Measurements from ENCODE around the gene SORCS3. TPM values are rescaled to one million over a fixed set of nuclear protein-coding genes. Genes with fewer than 3 reads are reported as not detected.

Gene SORCS3
- polyA plus RNA-seq, 6 donors from 2014 or later: not detected

GRCh38 chr10:104872691-104873090, 231.6 kb downstream of the SORCS3 start:
- H3K36me3 Mint-ChIP-seq: no peaks in the 10 kb centered on the region
- ATAC-seq (ENCODE audit: low read depth in 2 of 2) (no peak), DNase-seq (no peak)
- H3K27ac Mint-ChIP-seq: no peak overlapping the region
- H3K27me3 Mint-ChIP-seq: peaks cover 0 to 7% (median 0%) of the 10 kb centered on the region in 3 donors
- no peak overlapping the region for H3K4me3 Mint-ChIP-seq
- no peaks in the 10 kb centered on the region for H3K4me1 Mint-ChIP-seq
- peaks cover 0 to 5% (median 2%) of the 10 kb centered on the region in 7 donors for H3K9me3 Mint-ChIP-seq

- ATAC-seq (ENCODE audit: low read depth in 2 of 2): no peak
- no peaks in the 10 kb centered on the region for H3K36me3 Mint-ChIP-seq
- H3K4me1 Mint-ChIP-seq: no peaks in the 10 kb centered on the region
- no peak overlapping the region for H3K27ac Mint-ChIP-seq
- DNase-seq: no peak
- H3K4me3 Mint-ChIP-seq: no peak overlapping the region
- peaks cover 0 to 5% (median 2%) of the 10 kb centered on the region in 7 donors for H3K9me3 Mint-ChIP-seq
- H3K27me3 Mint-ChIP-seq: peaks cover 0 to 7% (median 0%) of the 10 kb centered on the region in 3 donors
These were observed 232.1 kb downstream of the SORCS3 start for GRCh38 chr10:104873161-104873560.

- no peak for ATAC-seq (ENCODE audit: low read depth in 2 of 2)
- no peaks in the 10 kb centered on the region for H3K36me3 Mint-ChIP-seq
- no peak overlapping the region for H3K27ac Mint-ChIP-seq
- H3K4me1 Mint-ChIP-seq: no peaks in the 10 kb centered on the region
- DNase-seq: no peak
- peaks cover 0 to 7% (median 6%) of the 10 kb centered on the region in 3 donors for H3K27me3 Mint-ChIP-seq
- H3K4me3 Mint-ChIP-seq: no peak overlapping the region
- peaks cover 0 to 9% (median 2%) of the 10 kb centered on the region in 7 donors for H3K9me3 Mint-ChIP-seq
These were observed 234.5 kb downstream of the SORCS3 start for GRCh38 chr10:104875561-104875960.

GRCh38 chr10:104880624-104881398, 239.7 kb downstream of the SORCS3 start:
- Mint-ChIP-seq H3K4me3 (no peak overlapping the region), H3K9me3 (peaks cover 0 to 9% (median 2%) of the 10 kb centered on the region in 7 donors), H3K4me1 (no peaks in the 10 kb centered on the region), H3K27ac (no peak overlapping the region), H3K36me3 (no peaks in the 10 kb centered on the region), H3K27me3 (peaks cover 0 to 8% (median 6%) of the 10 kb centered on the region in 3 donors)
- DNase-seq (no peak), ATAC-seq (ENCODE audit: low read depth in 2 of 2) (no peak)

- DNase-seq (no peak), ATAC-seq (ENCODE audit: low read depth in 2 of 2) (no peak)
- Mint-ChIP-seq H3K9me3 (peaks cover 0 to 9% (median 2%) of the 10 kb centered on the region in 7 donors), H3K4me1 (no peaks in the 10 kb centered on the region), H3K27me3 (peaks cover 0 to 8% (median 6%) of the 10 kb centered on the region in 3 donors), H3K27ac (no peak overlapping the region), H3K4me3 (no peak overlapping the region), H3K36me3 (no peaks in the 10 kb centered on the region)
These were observed 240.7 kb downstream of the SORCS3 start for GRCh38 chr10:104881740-104882139.

- ATAC-seq (ENCODE audit: low read depth in 2 of 2): no peak
- Mint-ChIP-seq H3K9me3 (peaks cover 7 to 40% (median 21%) of the 10 kb centered on the region in 7 donors), H3K27ac (no peak overlapping the region), H3K4me1 (no peaks in the 10 kb centered on the region), H3K4me3 (no peak overlapping the region), H3K36me3 (peaks cover 9 to 10% of the 10 kb centered on the region in 2 donors), H3K27me3 (peaks cover 0 to 6% (median 0%) of the 10 kb centered on the region in 3 donors)
- no peak for DNase-seq
These were observed 252.0 kb downstream of the SORCS3 start for GRCh38 chr10:104892879-104893617.

GRCh38 chr10:104893701-104894100, 252.6 kb downstream of the SORCS3 start:
- Mint-ChIP-seq H3K27me3 (peaks cover 0 to 6% (median 0%) of the 10 kb centered on the region in 3 donors), H3K27ac (no peak overlapping the region), H3K4me3 (no peak overlapping the region), H3K4me1 (no peaks in the 10 kb centered on the region), H3K36me3 (peaks cover 9 to 10% of the 10 kb centered on the region in 2 donors), H3K9me3 (peaks cover 5 to 33% (median 17%) of the 10 kb centered on the region in 7 donors)
- DNase-seq: no peak
- ATAC-seq (ENCODE audit: low read depth in 2 of 2): no peak

- Mint-ChIP-seq H3K36me3 (peaks cover 0 to 10% of the 10 kb centered on the region in 2 donors), H3K9me3 (peaks cover 2 to 24% (median 12%) of the 10 kb centered on the region in 7 donors), H3K27me3 (peaks cover 0 to 6% (median 0%) of the 10 kb centered on the region in 3 donors), H3K4me3 (no peak overlapping the region), H3K27ac (no peak overlapping the region), H3K4me1 (no peaks in the 10 kb centered on the region)
- no peak for ATAC-seq (ENCODE audit: low read depth in 2 of 2)
- DNase-seq: no peak
These were observed 253.6 kb downstream of the SORCS3 start for GRCh38 chr10:104894681-104895080.

GRCh38 chr10:104895541-104895940, 254.5 kb downstream of the SORCS3 start:
- Mint-ChIP-seq H3K4me3 (no peak overlapping the region), H3K27me3 (peaks cover 0 to 6% (median 4%) of the 10 kb centered on the region in 3 donors), H3K9me3 (peaks cover 2 to 16% (median 5%) of the 10 kb centered on the region in 7 donors), H3K36me3 (peaks cover 0 to 6% of the 10 kb centered on the region in 2 donors), H3K27ac (no peak overlapping the region), H3K4me1 (no peaks in the 10 kb centered on the region)
- ATAC-seq (ENCODE audit: low read depth in 2 of 2): no peak
- DNase-seq: no peak

GRCh38 chr10:104895981-104896380, 254.9 kb downstream of the SORCS3 start:
- no peak for ATAC-seq (ENCODE audit: low read depth in 2 of 2)
- no peak overlapping the region for H3K27ac Mint-ChIP-seq
- no peaks in the 10 kb centered on the region for H3K4me1 Mint-ChIP-seq
- peaks cover 0 to 12% (median 2%) of the 10 kb centered on the region in 7 donors for H3K9me3 Mint-ChIP-seq
- peaks cover 0 to 6% (median 4%) of the 10 kb centered on the region in 3 donors for H3K27me3 Mint-ChIP-seq
- no peak for DNase-seq
- H3K4me3 Mint-ChIP-seq: no peak overlapping the region
- peaks cover 0 to 1% of the 10 kb centered on the region in 2 donors for H3K36me3 Mint-ChIP-seq

GRCh38 chr10:104897696-104898095, 256.6 kb downstream of the SORCS3 start:
- H3K4me1 Mint-ChIP-seq: no peaks in the 10 kb centered on the region
- H3K27ac Mint-ChIP-seq: no peak overlapping the region
- H3K4me3 Mint-ChIP-seq: peak overlapping the region in 1 of 8 donors; percentile 13
- DNase-seq: no peak
- H3K9me3 Mint-ChIP-seq: peaks cover 0 to 4% (median under 1%) of the 10 kb centered on the region in 7 donors
- H3K36me3 Mint-ChIP-seq: no peaks in the 10 kb centered on the region
- ATAC-seq (ENCODE audit: low read depth in 2 of 2): no peak
- peaks cover 0 to 6% (median 4%) of the 10 kb centered on the region in 3 donors for H3K27me3 Mint-ChIP-seq

- H3K9me3 Mint-ChIP-seq: peaks cover 0 to 2% (median 0%) of the 10 kb centered on the region in 7 donors
- ATAC-seq (ENCODE audit: low read depth in 2 of 2) (no peak), DNase-seq (no peak)
- peaks cover 0 to 6% (median 4%) of the 10 kb centered on the region in 3 donors for H3K27me3 Mint-ChIP-seq
- H3K4me1 Mint-ChIP-seq: no peaks in the 10 kb centered on the region
- no peaks in the 10 kb centered on the region for H3K36me3 Mint-ChIP-seq
- H3K4me3 Mint-ChIP-seq: no peak overlapping the region
- no peak overlapping the region for H3K27ac Mint-ChIP-seq
These were observed 258.7 kb downstream of the SORCS3 start for GRCh38 chr10:104899779-104900178.

- ATAC-seq (ENCODE audit: low read depth in 2 of 2): no peak
- no peaks in the 10 kb centered on the region for H3K36me3 Mint-ChIP-seq
- no peak for DNase-seq
- H3K4me3 Mint-ChIP-seq: no peak overlapping the region
- H3K27ac Mint-ChIP-seq: no peak overlapping the region
- H3K27me3 Mint-ChIP-seq: peaks cover 5 to 10% (median 8%) of the 10 kb centered on the region in 3 donors
- H3K9me3 Mint-ChIP-seq: peaks cover 0 to 2% (median 0%) of the 10 kb centered on the region in 7 donors
- H3K4me1 Mint-ChIP-seq: no peaks in the 10 kb centered on the region
These were observed 262.3 kb downstream of the SORCS3 start for GRCh38 chr10:104903433-104903832.
